SJCRH30 (cell line): ENCODE measurements around the gene SLAMF6. TPM values are rescaled to one million over a fixed set of nuclear protein-coding genes. Genes with fewer than 3 reads are reported as not detected.
"Not testable (repeated sequence)": the region's sequence is repeated elsewhere in the genome, so short reads cannot be mapped to it uniquely, and the experiment has no call there.

Source experiments
- DNase-seq, 2 experiments: peaks; one replicate each; pipeline ENCODE4 v3.0.0-alpha.2; 2015 to 2020
- H3K27ac ChIP-seq: fragments of 250-450 bp; sonication (Bioruptor Pico); 2 replicates; pipeline ENCODE4 v1.5.1; 2020; ENCODE audit warnings: mild to moderate bottlenecking, moderate library complexity
- H3K27me3 ChIP-seq: fragments of 250-450 bp; sonication (Bioruptor Pico); 2 replicates; pipeline ENCODE4 v1.5.1; 2020; ENCODE audit warnings: mild to moderate bottlenecking, moderate library complexity
- H3K36me3 ChIP-seq: fragments of 250-450 bp; sonication (Bioruptor Pico); 2 replicates; pipeline ENCODE4 v1.5.1; 2020; ENCODE audit warnings: mild to moderate bottlenecking, moderate library complexity
- H3K4me1 ChIP-seq: fragments of 250-450 bp; sonication (Bioruptor Pico); 2 replicates; pipeline ENCODE4 v1.5.1; 2020; ENCODE audit warnings: mild to moderate bottlenecking, moderate library complexity
- H3K4me3 ChIP-seq: fragments of 250-450 bp; sonication (Bioruptor Pico); 2 replicates; pipeline ENCODE4 v1.5.1; 2020; ENCODE audit warnings: mild to moderate bottlenecking, moderate library complexity
- H3K9me3 ChIP-seq: fragments of 250-450 bp; sonication (Bioruptor Pico); replicated peaks from 2 replicates; pipeline ENCODE4 v1.5.1; 2020; ENCODE audit warnings: mild to moderate bottlenecking, moderate library complexity
- total RNA-seq: library from RNA; depleted of rRNA; stranded (reverse); fragments of >200 nt; shearing (Covaris generic); gene quantifications from 2 replicates; pipeline ENCODE4 v1.2.3, GENCODE V29; 2014

The SLAMF6 gene
- total RNA-seq, 1 experiment from 2014 or later, result not detected

DNA sequence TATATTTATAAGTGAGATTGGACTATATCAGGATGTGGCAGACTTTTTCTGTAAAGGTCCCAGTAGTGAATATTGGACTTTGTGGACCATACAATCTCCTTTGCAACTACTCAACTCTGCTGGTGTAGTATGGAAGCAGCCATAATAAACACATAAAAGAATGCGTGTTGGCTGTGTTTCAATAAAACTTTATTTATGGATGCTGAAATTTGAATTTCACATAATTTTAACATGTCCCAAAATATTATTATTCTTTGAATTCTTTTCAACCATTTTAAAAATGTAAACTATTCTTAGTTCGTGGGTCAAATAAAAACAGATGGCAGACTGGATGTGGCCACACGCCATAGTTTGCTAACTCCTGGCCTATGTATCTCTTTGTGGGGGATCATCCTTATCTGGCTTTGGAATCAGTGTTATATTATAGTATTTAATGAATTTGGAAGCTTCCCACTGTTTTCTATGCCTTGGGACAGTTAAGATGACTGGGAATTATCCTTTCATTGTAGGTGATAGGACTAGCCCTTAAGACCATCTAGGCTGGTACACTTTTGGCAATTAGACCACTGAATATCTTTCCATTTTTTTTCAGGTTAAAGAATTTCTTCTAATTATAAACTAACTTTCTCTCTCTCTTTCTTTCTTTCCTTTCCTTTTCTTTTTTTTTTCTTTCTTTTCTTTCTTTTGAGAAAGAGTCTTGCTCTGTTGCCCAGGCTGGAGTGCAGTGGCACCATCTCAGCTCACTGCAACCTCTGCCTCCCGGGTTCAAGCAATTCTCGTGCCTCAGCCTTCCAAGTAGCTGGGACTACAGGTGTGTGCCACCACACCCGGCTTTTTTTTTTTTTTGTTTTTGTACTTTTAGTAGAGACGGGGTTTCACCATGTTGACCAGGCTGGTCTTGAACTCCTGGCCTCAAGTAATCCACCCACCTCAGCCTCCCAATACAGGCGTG, 14.9 kb upstream of the SLAMF6 start:
- Histone ChIP-seq H3K36me3 (no peaks in the 10 kb centered on the region), H3K27me3 (no peaks in the 10 kb centered on the region)

GRCh38 chr1:160534823-160535605, 12.0 kb upstream of the SLAMF6 start:
- no peaks in the 10 kb centered on the region for H3K36me3 ChIP-seq
- H3K27me3 ChIP-seq, result no peaks in the 10 kb centered on the region
- no peak for DNase-seq
- 0 out of 2 replicates have a peak, but pooled peaks cover 5% of the 10 kb centered on the region for H3K9me3 ChIP-seq
- no peak overlapping the region for H3K27ac ChIP-seq
- peaks cover 10% of the 10 kb centered on the region for H3K4me1 ChIP-seq
- H3K4me3 ChIP-seq, result no peak overlapping the region

More for the DNA sequence above, 14.9 kb upstream of the SLAMF6 start:
- no peak for DNase-seq
- Histone ChIP-seq H3K4me3 (no peak overlapping the region), H3K4me1 (peaks cover 13% of the 10 kb centered on the region), H3K9me3 (0 out of 2 replicates have a peak, but pooled peaks cover 5% of the 10 kb centered on the region), H3K27ac (no peak overlapping the region)

DNA sequence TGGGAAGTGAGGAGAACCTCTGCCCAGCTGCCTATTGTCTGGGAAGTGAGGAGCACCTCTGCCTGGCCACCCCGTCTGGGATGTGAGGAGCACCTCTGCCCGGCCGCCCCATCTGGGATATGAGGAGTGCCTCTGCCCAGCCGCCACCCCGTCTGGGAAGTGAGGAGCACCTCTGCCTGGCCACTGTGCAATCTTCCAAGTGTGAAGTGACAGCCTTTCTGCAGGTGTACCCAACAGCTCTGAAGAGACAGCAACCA, 9.4 kb upstream of the SLAMF6 start:
- H3K9me3 ChIP-seq, H3K27ac ChIP-seq, H3K27me3 ChIP-seq, H3K4me3 ChIP-seq, H3K36me3 ChIP-seq, H3K4me1 ChIP-seq, DNase-seq: not testable (repeated sequence)

GRCh38 chr1:160531809-160532556, 8.9 kb upstream of the SLAMF6 start:
- H3K36me3 ChIP-seq, H3K4me3 ChIP-seq, H3K4me1 ChIP-seq, DNase-seq, H3K9me3 ChIP-seq, H3K27me3 ChIP-seq, H3K27ac ChIP-seq: not testable (repeated sequence)

GRCh38 chr1:160529401-160529952, 6.4 kb upstream of the SLAMF6 start:
- not testable (repeated sequence) for H3K4me1 ChIP-seq, H3K4me3 ChIP-seq, H3K27me3 ChIP-seq, H3K27ac ChIP-seq, DNase-seq, H3K9me3 ChIP-seq, H3K36me3 ChIP-seq

GRCh38 chr1:160523789-160524188, 734 bp upstream of the SLAMF6 start:
- H3K27ac ChIP-seq, H3K27me3 ChIP-seq, H3K9me3 ChIP-seq, H3K36me3 ChIP-seq, H3K4me3 ChIP-seq, H3K4me1 ChIP-seq, DNase-seq: not testable (repeated sequence)

DNA sequence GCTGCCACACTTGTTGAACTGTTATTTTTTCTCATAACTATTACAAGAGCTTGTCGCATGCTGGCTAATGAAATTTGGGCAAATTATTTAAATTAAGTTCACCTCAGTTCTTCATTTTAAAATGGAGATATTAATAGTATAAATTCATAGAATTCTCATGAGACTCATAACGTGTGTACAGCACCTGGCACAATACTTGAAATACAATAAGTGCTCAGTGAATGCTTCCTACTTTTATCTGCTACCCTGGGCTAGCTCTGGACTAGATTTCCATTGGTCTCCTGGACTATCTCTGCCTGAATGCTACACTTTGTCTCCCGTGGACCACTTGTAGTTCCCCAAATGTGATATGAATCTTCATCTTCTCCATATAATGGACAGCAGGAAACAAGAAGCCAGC, 919 bp downstream of the SLAMF6 start:
- no peaks in the 10 kb centered on the region for H3K27me3 ChIP-seq
- no peaks in the 10 kb centered on the region for H3K9me3 ChIP-seq
- H3K4me3 ChIP-seq, result no peak overlapping the region
- DNase-seq, result no peak
- no peaks in the 10 kb centered on the region for H3K36me3 ChIP-seq
- H3K4me1 ChIP-seq, result peaks cover 8% of the 10 kb centered on the region; the same call in 1 of the 2 replicates
- no peak overlapping the region for H3K27ac ChIP-seq

DNA sequence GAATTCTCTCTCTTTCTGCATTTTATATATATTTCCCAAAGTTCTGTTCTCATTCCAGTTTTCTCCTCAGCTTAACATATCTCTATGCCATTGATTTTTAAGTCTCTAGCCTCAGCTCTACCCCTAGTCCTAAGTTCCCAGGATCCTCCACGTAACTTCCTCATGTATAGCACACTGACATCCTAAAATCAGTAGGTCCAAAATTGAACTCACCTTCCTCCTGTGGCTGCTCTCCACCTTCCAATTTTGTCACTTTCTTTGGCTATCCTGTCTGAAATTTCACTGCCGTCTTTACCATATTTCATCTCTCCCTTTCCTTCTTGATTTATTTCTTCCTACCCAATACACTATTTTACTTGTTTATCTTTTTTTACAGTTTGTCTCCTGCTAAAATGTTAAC, 1.5 kb downstream of the SLAMF6 start:
- no peaks in the 10 kb centered on the region for H3K27me3 ChIP-seq
- H3K9me3 ChIP-seq, result no peaks in the 10 kb centered on the region
- H3K27ac ChIP-seq, result no peak overlapping the region
- H3K36me3 ChIP-seq, result no peaks in the 10 kb centered on the region
- no peak for DNase-seq
- H3K4me1 ChIP-seq, result peaks cover 8% of the 10 kb centered on the region; the same call in 1 of the 2 replicates
- no peak overlapping the region for H3K4me3 ChIP-seq

DNA sequence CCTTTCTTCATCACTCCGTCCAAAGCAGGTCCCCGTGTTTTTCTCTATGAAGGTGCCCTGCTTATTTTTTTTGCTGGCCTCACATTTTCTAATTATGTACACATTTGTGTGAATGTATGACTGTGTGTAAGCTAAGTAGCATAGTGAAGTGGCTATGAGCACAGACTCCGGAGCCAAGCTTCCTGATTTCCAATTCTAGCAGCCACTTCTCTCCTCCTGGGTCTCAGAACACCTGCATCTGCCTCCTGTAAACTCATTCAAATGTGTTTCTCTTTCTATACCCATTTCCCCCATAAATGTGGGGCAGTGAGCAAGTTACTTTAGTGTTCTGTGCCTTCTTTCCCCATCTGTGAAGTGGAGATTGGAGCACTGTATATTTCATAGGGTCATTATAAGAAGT, 2.1 kb downstream of the SLAMF6 start:
- Histone ChIP-seq H3K36me3 (no peaks in the 10 kb centered on the region), H3K27me3 (no peaks in the 10 kb centered on the region), H3K27ac (no peak overlapping the region), H3K4me1 (peaks cover 8% of the 10 kb centered on the region; the same call in 1 of the 2 replicates), H3K9me3 (no peaks in the 10 kb centered on the region), H3K4me3 (no peak overlapping the region)
- no peak for DNase-seq

DNA sequence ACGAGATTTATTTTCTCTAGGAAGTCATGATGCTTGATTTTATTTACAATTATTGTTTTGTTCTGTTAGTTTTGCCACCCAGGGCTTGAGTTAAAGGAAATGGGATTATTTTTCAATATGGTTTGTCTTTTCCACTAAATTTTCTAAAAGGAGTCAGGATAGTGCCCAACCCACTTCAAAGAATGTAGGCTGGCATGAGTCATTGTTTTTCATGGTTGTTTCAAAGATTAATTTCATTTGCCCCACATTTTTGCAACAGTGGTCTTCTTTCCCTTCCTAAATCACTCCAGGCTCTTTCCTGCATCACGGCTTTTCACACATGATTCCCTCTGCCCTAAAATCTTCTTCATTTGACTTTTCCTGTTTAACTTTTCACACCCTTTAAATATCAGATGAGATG, 2.5 kb downstream of the SLAMF6 start:
- DNase-seq, result no peak
- Histone ChIP-seq H3K36me3 (no peaks in the 10 kb centered on the region), H3K4me1 (peaks cover 8% of the 10 kb centered on the region; the same call in 1 of the 2 replicates), H3K9me3 (no peaks in the 10 kb centered on the region), H3K4me3 (no peak overlapping the region), H3K27me3 (no peaks in the 10 kb centered on the region), H3K27ac (no peak overlapping the region)

DNA sequence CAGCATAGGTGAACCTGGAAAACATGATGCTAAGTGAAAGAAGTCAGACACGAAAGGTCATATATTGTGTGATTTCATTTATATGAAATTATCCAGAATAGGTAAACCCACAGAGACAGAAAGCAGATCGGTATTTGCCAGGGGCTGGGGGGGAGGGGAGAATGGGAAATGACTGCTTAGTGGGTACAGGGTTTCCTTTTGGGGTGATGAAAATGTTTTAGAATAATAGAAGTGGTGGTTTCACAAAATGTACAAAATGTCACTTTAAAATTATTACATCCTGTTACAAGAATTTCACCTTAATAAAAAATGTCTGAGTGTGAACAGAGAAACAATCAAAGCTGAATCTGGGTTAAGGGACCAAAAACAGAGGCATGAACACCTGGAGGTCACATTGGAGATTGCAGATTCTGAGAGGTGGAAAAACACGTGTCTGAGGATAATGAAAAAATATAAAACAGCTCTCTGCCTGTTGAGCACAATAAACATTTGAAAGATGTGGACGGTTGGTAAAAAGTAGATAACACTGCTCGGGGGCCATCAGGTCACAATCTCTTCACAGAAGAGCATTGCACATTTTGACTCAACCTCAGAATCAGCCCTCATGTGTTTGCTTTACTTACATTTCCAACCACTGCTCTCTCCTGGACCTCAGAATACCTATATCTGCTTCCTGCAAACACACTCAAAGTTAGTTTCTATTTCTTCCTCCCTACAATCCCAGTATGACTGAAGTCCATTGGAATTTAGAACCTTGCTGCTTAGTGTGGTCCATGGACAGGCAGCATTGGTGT, 3.2 kb downstream of the SLAMF6 start:
- Histone ChIP-seq H3K9me3 (no peaks in the 10 kb centered on the region), H3K27me3 (no peaks in the 10 kb centered on the region), H3K4me1 (peaks cover 8% of the 10 kb centered on the region; the same call in 1 of the 2 replicates), H3K27ac (no peak overlapping the region), H3K4me3 (no peak overlapping the region), H3K36me3 (no peaks in the 10 kb centered on the region)
- no peak for DNase-seq

- DNase-seq, H3K4me1 ChIP-seq, H3K9me3 ChIP-seq, H3K36me3 ChIP-seq, H3K4me3 ChIP-seq, H3K27me3 ChIP-seq, H3K27ac ChIP-seq: not testable (repeated sequence)
Measured at GRCh38 chr1:160517519-160517918, 5.5 kb downstream of the SLAMF6 start.

DNA sequence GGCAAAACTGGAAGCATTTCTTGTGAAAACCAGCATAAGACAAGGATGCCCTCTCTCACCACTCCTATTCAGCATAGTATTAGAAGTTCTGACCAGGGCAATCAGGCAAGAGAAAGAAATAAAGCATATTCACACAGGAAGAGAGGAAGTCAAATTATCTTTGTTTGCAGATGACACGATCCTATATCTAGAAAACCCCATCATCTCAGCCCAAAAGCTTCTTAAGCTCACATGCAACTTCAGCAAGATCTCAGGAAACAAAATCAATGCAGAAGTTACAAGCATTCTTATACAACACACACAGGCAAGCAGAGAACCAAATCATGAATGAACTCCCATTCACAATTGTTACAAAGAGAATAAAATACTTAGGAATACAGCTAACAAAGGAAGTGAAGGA, 7.1 kb downstream of the SLAMF6 start:
- not testable (repeated sequence) for H3K9me3 ChIP-seq, H3K4me1 ChIP-seq, DNase-seq, H3K27me3 ChIP-seq, H3K4me3 ChIP-seq, H3K36me3 ChIP-seq, H3K27ac ChIP-seq

DNA sequence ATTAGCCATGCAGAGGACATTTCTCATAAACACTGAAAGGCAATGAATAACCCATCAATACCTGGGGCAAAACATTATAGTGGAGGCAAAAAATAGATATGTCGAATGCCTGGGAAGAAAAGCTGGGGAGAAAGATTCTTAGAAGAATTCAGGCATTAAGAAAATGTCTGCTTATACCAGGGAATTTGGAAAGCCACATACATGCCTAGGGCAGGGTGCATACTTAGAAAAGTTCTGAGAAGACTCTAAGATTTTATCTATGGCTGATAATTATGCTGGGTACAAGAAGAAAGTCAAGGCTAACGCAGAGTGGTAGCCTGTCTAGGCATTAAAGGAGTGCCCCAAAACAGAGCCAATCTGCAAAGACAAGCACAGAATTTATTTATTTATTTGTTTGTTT, 18.4 kb downstream of the SLAMF6 start:
- H3K27me3 ChIP-seq, result no peaks in the 10 kb centered on the region
- H3K36me3 ChIP-seq, result no peaks in the 10 kb centered on the region
- no peak for DNase-seq
- H3K9me3 ChIP-seq, result no peaks in the 10 kb centered on the region
- H3K4me3 ChIP-seq, result no peak overlapping the region
- no peak overlapping the region for H3K27ac ChIP-seq
- no peaks in the 10 kb centered on the region for H3K4me1 ChIP-seq
